ENCODE results near the gene ABHD12. TPM values are rescaled to one million over a fixed set of nuclear protein-coding genes. Genes with fewer than 3 reads are reported as not detected.

ABHD12 gene
- total RNA-seq, 1 donor from 2014 or later = 51.3 TPM

DNA sequence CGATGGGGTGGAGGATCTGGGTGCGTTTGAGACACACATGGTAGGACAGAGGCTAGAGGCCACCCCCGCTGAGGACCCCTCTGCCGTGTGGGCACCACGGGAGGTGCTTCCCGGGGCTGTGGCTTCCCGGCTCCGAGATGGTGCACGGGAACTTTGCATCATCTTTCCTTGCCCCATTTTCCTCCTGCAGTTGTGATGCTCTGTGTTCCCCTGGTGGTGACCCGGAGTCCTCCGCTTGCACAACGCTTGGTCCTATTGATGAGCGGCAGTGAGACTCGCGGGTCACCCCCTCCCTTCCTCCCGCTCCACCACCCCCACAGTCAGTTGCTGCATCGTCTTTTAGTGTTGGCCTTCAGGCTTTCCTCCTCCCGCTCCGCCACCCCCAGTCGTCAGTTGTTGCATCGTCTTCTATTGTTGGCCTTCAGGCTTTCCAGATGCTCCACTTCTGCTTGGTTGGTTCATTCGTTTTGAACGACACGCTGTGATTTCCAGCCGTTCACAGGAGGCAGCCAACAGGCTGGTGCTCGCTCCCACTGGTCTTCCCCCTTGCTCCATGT is 105.5 kb downstream of the ABHD12 start:
- no peak overlapping the region for H3K4me3 Mint-ChIP-seq (ENCODE audit: low read depth)
- no peaks in the 10 kb centered on the region for H3K4me1 Mint-ChIP-seq (ENCODE audit: low read depth)
- no peaks in the 10 kb centered on the region for H3K27me3 Mint-ChIP-seq
- TF ChIP-seq, protein P1, sequence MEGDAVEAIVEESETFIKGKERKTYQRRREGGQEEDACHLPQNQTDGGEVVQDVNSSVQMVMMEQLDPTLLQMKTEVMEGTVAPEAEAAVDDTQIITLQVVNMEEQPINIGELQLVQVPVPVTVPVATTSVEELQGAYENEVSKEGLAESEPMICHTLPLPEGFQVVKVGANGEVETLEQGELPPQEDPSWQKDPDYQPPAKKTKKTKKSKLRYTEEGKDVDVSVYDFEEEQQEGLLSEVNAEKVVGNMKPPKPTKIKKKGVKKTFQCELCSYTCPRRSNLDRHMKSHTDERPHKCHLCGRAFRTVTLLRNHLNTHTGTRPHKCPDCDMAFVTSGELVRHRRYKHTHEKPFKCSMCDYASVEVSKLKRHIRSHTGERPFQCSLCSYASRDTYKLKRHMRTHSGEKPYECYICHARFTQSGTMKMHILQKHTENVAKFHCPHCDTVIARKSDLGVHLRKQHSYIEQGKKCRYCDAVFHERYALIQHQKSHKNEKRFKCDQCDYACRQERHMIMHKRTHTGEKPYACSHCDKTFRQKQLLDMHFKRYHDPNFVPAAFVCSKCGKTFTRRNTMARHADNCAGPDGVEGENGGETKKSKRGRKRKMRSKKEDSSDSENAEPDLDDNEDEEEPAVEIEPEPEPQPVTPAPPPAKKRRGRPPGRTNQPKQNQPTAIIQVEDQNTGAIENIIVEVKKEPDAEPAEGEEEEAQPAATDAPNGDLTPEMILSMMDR (IDR thresholded peaks at IDR 0.05; ENCODE audit: unreplicated experiment) = peak; percentile 12
- H3K27ac Mint-ChIP-seq = no peak overlapping the region
- no peaks in the 10 kb centered on the region for H3K9me3 Mint-ChIP-seq (ENCODE audit: low read depth)
- DNase-seq (ENCODE audit: low spot score, unreplicated experiment) = no peak
- H3K36me3 Mint-ChIP-seq (ENCODE audit: insufficient read depth) = peaks cover 19% of the 10 kb centered on the region

DNA sequence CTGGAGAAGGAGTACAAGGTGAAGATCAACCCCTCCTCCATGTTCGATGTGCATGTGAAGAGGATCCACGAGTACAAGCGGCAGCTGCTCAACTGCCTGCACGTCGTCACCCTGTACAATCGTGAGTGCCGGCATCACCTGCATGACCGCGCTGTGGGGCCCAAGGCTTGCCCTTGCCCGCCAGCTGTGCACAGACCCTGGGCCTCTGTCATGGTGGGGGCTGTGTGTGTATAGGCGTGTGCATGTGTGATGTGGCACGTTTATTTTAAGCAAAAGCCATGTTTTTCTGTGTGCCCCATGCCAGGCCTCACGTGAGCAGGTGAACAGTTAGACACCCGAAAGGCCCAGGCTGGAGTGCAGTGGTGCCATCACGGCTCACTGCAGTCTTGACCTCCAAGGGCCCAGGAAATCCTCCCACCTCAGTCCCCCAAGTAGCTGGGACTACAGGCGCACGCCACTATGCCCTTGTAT is 106.5 kb downstream of the ABHD12 start:
- peaks cover 19% of the 10 kb centered on the region for H3K36me3 Mint-ChIP-seq (ENCODE audit: insufficient read depth)
- H3K27me3 Mint-ChIP-seq = no peaks in the 10 kb centered on the region
- no peak for DNase-seq (ENCODE audit: low spot score, unreplicated experiment)
- no peak overlapping the region for H3K27ac Mint-ChIP-seq
- H3K4me3 Mint-ChIP-seq (ENCODE audit: low read depth) = no peak overlapping the region
- H3K4me1 Mint-ChIP-seq (ENCODE audit: low read depth) = no peaks in the 10 kb centered on the region
- TF ChIP-seq, protein P1 (IDR thresholded peaks at IDR 0.05; ENCODE audit: unreplicated experiment) = no peak
- H3K9me3 Mint-ChIP-seq (ENCODE audit: low read depth) = no peaks in the 10 kb centered on the region

DNA sequence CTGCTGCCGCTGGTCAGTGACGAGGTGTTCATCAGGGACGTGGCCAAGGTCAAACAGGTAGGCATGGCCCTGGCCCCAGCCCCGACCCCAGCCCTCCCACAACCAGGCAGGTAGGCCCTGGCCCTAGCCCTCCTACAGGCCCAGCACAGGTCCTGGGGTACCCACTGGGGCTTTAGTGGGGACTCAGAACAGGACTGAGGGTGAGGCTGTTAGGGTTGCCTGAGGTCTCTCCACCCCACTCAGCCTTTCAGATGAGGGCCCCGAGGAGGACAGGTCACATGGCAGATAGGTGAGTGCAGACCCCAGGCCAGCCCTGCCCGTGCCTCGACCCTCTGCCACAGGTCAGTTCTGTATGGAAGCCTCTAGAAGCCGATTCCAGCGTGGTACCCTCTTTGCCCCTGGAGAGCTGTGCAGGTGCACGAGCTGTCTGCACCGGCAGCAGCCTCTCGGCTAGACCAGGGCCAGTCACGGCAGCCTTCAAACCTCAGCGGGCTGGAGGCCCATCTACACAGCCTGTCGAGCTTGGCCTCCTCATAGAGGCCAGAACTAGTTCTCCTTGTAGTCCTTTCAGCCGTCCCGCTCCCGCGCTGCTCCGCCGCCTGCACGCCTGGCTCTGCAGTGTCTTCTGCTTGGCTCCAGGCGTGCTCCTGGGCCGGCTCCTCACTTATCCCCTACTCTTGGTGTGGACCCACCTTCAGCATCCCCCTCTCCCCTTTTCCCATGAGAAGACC is 107.2 kb downstream of the ABHD12 start:
- TF ChIP-seq, protein P1 (IDR thresholded peaks at IDR 0.05; ENCODE audit: unreplicated experiment) = no peak
- DNase-seq (ENCODE audit: low spot score, unreplicated experiment) = no peak

DNA sequence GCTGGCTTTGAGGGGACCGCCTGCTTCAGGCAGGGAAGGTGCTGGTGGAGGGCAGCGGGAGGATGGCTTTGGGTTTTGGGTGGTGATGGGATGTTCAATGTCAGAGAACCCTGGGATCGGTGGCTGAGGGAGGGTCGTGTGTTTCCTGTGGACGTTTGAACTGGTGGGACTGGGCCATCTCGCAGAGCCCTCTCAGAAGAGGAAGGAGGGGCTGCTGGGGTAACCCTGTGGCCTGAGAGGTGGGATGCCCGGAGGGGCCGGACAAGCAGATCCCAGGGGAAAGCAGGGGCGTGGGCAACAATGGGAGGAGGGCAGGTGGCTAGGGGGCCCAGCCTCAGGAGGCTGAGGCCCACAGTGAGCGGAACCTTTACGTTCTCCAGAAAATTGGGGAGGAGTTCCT is 107.8 kb downstream of the ABHD12 start:
- Mint-ChIP-seq H3K9me3 (ENCODE audit: low read depth) (no peaks in the 10 kb centered on the region), H3K4me1 (ENCODE audit: low read depth) (no peaks in the 10 kb centered on the region), H3K4me3 (ENCODE audit: low read depth) (no peak overlapping the region), H3K27me3 (no peaks in the 10 kb centered on the region), H3K27ac (peak overlapping the region; percentile 78), H3K36me3 (ENCODE audit: insufficient read depth) (peaks cover 19% of the 10 kb centered on the region)
- TF ChIP-seq, protein P1 (IDR thresholded peaks at IDR 0.05; ENCODE audit: unreplicated experiment) = no peak
- no peak for DNase-seq (ENCODE audit: low spot score, unreplicated experiment)

More for the DNA sequence above, 107.2 kb downstream of the ABHD12 start:
- Mint-ChIP-seq H3K27ac (no peak overlapping the region), H3K27me3 (no peaks in the 10 kb centered on the region), H3K4me1 (ENCODE audit: low read depth) (no peaks in the 10 kb centered on the region), H3K36me3 (ENCODE audit: insufficient read depth) (peaks cover 19% of the 10 kb centered on the region), H3K4me3 (ENCODE audit: low read depth) (no peak overlapping the region), H3K9me3 (ENCODE audit: low read depth) (no peaks in the 10 kb centered on the region)

DNA sequence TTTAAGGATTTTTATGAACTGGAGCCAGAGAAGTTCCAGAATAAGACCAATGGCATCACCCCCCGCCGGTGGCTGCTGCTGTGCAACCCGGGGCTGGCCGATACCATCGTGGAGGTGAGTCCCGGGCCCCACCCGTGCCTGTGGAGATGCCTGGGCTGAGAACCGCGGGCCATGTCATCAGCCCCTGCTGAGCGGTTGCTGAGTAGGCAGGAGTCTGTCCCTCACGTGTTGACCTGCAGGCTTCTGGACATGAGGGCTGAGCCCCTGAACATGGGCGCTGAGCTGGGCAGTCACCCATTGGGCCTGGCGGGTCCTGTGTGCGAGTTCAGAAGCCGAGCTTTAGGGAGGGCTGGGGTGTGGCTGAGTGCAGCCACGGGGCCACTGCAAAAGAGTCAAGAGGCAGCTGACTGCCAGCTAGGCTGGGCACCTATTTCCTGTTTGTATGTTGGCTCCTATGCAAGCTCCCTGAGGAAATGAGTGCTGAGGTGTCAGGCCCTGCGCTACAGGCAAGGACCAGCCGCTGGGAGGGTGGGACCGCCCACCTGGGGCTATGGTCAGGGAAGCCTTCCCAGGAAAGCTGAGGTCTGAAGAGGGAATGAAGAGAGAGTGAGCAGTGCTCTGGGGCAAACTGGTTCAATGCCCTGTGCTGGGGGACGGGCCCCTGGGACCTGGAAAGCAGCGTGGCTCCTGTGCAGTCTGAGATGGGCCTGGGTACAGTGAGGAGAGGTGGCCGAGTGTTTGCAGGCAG is 108.4 kb downstream of the ABHD12 start:
- no peaks in the 10 kb centered on the region for H3K4me1 Mint-ChIP-seq (ENCODE audit: low read depth)
- H3K27ac Mint-ChIP-seq = peak overlapping the region; percentile 78
- no peaks in the 10 kb centered on the region for H3K27me3 Mint-ChIP-seq
- TF ChIP-seq, protein P1 (IDR thresholded peaks at IDR 0.05; ENCODE audit: unreplicated experiment) = no peak
- no peaks in the 10 kb centered on the region for H3K9me3 Mint-ChIP-seq (ENCODE audit: low read depth)
- peaks cover 20% of the 10 kb centered on the region for H3K36me3 Mint-ChIP-seq (ENCODE audit: insufficient read depth)
- DNase-seq (ENCODE audit: low spot score, unreplicated experiment) = no peak
- no peak overlapping the region for H3K4me3 Mint-ChIP-seq (ENCODE audit: low read depth)
